NCI-H1092 (cell line): Measurements from ENCODE around the gene GM2A.
"Not testable (repeated sequence)": the region's sequence is repeated elsewhere in the genome, so short reads cannot be mapped to it uniquely, and the experiment has no call there.

Experiments
- DNase-seq: peaks from one replicate; lab custom pipeline; 2025; lab: John Stamatoyannopoulos, UW

GM2A gene

DNA sequence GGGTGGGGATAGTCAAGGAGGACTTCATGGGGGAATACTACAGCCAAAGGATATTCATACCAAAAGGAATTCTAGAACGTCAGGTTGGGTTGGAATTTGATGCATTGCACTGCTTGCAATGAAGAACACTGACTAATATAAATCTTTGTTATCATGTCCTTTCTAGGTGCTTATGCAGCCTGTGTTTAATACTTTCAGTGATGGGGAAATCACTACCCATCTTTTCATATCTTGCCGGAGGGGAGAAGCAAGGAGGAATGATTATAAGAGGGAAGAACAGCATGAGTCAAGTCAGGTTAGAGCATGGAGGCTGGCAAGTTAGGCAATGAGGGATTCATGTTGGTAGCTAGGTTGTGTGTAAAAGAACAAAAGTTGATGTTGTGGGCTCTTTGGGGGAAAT, 24.0 kb upstream of the GM2A start:
- DNase-seq = no peak

- no peak for DNase-seq
These were observed 22.8 kb upstream of the GM2A start for GRCh38 chr5:151230048-151230680.

DNA sequence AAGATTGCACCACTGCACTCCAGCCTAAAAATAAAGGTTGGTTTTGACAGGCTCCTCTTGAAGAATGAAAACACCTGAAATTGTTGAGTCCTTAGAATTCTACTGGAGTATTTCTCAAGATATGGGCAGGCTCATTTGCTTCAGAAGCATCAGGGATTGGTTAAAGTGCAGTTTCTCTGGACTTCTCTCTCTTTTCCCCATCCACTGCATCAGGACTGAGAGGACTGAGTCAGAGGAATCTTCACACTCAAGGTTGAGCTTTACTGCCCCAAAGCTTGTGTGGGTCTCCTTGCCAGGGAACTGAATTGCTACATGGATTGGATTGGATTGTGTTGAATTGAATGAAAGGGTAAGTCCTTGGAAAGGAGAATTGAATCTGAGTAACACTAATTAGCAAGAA, 21.6 kb upstream of the GM2A start:
- DNase-seq = no peak

GRCh38 chr5:151233616-151234085, 19.3 kb upstream of the GM2A start:
- DNase-seq = no peak

- no peak for DNase-seq
These were observed 18.3 kb upstream of the GM2A start for GRCh38 chr5:151234476-151235238.

DNA sequence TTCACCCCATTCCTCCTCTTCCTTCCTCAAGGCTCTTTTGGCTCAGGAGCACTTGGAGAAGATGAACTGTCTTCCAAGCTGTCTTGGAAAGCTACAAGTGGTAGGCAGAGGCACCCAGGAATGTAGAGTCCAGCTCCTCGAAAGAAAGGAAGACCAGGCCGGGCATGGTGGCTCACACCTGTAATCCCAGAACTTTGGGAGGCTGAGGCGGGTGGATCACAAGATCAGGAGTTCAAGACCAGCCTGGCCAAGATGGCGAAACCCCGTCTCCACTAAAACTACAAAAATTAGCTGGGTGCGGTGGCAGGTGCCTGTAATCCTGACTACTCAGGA, 17.8 kb upstream of the GM2A start:
- DNase-seq = not testable (repeated sequence)

DNA sequence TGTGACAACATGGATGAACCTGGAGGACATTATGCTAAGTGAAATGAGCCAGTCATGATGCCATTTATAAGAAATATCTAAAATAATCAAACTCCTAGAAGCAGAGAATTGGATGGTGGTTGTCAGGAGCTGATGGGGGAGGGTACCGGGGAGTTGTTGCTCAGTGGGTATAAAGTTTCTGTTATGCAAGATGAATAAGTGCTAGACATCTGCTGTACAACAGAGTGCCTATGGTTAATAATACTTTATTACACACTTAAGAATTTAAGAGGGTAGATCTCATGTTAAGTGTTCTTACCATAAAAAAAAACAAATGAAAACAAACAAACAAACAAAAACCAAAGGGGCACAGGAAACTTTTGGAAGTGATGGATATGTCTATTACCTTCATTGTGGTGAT, 16.1 kb upstream of the GM2A start:
- DNase-seq = no peak

DNA sequence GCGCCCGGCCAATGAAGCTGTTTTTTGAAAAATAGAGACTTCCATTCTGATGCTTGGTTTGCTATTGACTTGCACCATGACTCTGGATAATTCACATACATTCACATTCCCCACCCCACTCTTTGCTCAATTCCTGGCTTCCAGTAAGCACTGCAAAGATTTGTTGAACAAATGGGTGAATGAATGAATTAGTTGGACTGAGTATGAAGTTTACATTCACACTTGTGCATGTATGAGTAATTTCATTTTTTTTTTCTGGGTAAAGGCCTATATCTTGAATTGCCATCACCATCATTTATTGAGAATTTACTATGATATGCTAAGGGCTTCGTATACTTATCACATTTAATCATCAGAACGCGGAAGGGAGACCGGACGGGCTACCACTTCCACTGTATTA, 15.3 kb upstream of the GM2A start:
- no peak for DNase-seq

GRCh38 chr5:151238303-151238741, 14.7 kb upstream of the GM2A start:
- DNase-seq = no peak

GRCh38 chr5:151239237-151239861, 13.6 kb upstream of the GM2A start:
- no peak for DNase-seq

GRCh38 chr5:151240268-151240835, 12.6 kb upstream of the GM2A start:
- DNase-seq = not testable (repeated sequence)

DNA sequence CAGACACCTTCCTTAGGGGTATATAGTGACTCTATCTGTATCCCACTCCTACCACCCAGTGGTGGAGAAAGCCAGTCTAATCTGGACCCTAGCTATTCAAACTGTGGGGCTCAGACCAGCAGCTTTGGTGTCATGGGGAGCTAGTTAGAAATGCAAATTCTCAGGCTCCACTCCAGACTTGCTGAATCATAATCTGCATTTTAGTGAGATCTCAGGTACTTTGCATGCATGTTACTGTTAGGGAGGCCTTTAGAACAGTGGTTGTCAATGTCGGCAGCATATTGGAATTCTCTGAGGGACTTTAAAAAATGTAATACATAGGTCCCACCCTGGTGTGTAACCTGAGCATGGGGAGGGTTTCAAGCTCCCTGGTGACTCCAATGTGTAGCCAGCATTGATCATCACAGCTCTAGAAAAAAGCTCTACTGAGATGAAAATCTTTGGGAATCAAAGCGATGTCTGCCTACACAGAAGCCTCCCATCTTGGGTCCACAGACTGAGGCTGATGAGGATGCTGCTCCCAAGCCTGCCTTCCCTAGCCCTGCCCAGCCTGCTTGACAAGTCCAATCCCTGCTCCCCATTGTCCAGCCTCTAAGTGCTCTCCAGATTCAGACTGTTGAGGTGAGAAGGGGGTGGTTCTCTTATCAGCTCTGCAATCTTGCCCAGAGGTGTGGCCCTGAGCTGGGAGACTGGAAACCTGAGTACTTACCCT, 11.9 kb upstream of the GM2A start:
- no peak for DNase-seq

DNA sequence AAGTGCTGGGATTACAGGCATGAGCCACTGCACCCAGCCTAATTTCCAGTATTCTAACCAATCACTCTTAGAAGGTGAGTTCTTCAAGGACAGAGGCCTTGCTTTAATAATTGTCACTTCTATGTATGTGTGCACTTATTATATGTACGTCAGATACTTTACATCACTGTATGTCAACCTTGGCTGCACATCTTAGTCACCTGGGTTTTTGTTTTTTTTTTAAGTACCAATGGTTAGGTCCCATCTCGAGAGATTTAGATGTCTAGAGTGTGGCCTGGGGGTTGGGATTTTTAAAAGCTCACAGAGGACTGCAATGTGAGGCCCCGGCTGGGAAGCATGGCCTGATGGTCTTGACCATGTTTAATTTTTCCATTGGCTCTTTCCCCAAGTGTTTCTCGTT, 9.9 kb upstream of the GM2A start:
- no peak for DNase-seq

GRCh38 chr5:151243564-151243963, 9.4 kb upstream of the GM2A start:
- no peak for DNase-seq

DNA sequence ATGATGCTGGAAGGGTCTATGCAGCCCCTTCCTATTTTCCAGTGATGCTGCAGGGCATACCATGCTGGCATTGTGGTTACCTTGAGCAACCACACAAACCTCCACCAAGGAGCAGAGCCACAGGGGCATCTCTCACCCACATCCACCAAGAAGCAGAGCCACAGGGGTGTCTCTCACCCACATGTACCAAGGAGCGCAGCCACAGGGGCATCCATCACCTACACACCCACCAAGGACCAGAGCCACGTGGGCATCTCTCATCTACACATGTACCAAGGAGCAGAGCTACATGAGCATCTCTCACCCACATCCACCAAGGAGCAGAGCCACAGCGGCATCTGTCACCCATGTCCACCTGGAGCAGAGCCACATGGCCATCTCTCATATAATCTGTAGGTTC, 8.8 kb upstream of the GM2A start:
- no peak for DNase-seq

- DNase-seq = no peak
These were observed 7.2 kb upstream of the GM2A start for GRCh38 chr5:151245680-151246219.

GRCh38 chr5:151248651-151249050, 4.3 kb upstream of the GM2A start:
- no peak for DNase-seq

DNA sequence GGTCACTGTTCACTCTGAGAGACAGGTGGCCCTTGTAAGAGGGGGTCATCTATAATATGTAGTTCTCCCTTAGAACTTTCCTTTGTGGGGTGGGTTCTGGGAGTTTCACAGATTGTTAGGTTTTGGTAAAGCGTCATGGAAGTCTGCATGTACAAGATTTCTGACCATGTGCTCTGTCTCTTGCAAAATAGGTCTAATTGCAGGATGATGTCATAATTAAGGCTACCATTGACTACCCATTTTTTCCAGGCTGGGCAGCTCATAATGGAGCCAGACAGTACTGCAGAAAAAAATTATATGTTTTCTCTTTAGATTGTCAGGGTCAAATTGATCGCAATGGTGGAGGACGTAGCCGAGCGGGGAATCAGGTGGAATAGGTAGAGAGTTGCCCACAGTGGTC, 3.7 kb upstream of the GM2A start:
- DNase-seq = no peak

DNA sequence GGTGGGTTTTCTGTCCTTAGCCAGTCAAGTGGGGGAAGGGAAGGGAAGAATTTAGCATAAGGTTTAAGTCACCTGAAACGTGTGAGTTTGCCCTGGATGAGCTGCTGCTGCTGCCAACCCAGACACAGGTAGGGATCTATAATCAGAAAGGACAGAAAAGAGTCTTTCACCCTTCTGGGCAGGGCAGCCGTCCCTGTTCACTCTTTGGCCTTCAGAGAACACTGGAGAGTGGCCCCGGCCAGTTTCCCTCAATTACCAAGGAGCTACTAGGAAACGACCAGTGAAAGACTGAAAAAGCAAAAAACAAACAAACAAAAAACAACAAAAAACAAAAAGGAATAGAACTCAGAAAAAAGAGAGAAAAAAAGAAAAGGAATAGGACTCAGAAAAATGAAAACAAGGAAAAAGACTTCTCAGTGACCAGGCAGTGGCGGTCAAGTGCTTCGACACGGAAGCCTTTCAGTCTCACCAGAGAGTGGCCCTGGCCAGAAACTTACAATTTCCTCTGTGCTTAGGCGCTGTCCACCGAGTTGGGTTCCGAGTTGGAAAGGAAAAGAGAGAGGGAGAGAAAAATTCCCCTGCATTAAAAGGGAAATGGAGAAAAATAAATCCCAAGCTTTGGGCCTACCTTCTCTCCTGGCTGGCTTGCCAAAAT, 2.5 kb upstream of the GM2A start:
- DNase-seq = no peak

DNA sequence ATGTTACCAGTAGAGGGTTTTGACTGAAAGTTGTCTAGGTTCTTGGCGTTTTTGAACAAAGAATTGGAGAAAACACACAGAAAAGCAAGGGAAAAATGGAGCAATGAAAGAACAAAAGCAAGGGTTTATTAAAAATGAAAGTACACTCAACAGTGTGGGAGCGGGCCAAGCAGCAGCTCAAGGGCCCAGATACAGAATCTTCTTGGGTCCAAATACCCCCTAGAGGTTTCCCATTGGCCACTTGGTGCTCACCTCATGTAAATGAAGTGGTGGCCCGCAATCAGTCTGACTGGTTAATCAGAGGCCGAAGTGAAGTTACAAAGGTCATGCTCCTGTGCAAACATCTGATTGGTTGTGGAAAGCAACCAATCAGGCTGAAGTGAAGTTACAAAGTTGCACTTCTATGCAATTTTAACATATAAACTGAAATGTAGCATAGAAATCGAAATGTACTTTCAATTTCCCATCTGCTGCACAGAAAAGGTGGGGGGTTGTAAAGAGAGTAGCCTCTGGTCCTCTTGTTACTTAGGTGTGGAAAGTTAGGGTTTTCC, 1.9 kb upstream of the GM2A start:
- no peak for DNase-seq

DNA sequence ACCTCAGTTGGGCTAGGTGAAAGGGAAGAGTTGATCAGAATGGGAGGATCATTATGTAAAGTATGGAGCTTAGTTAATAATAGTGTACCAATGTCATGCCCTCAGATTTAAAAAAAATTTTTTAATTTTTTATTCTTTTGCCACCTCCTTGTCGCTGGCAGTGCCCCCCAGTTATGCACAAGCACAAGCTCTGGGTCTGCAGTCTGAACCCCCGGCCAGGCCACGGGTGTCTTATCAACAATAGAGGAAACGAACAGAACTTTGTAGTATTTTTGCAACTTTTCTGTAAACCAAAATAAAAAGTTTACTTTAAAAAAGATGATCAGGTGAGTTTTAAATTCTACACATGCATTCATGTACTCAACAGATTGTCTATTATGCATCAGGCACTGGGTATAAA, 1.4 kb upstream of the GM2A start:
- DNase-seq = no peak
